Retinal pigment epithelial cell (primary cell): ENCODE data around the gene FMO2.
A peak's percentile ranks its signal among the peaks of the same experiment; 100 is the strongest.

Experiments used
- DNase-seq: peaks from one replicate; pipeline ENCODE4 v3.0.0-alpha.2; 2010; ENCODE audit warnings: low read depth
- H3K4me3 ChIP-seq: 2 replicates; pipeline ENCODE4 v1.5.1; 2011; ENCODE audit warnings: mild to moderate bottlenecking, low read length, control low read depth, moderate library complexity
- CTCF ChIP-seq: conservative IDR thresholded peaks from 2 replicates; pipeline ENCODE4 v1.5.1; 2011; ENCODE audit warnings: low read depth, low read length, control low read depth, inconsistent platforms

FMO2 gene

GRCh38 chr1:171217658-171218443 lies 32.8 kb downstream of the FMO2 start:
- H3K4me3 ChIP-seq: no peak overlapping the region
- no peak for TF ChIP-seq CTCF
- DNase-seq: no peak

- TF ChIP-seq CTCF: no peak
Measured at GRCh38 chr1:171218661-171219060, 33.6 kb downstream of the FMO2 start.

GRCh38 chr1:171219346-171220080 lies 34.4 kb downstream of the FMO2 start:
- no peak overlapping the region for H3K4me3 ChIP-seq
- no peak for DNase-seq
- no peak for TF ChIP-seq CTCF

More at GRCh38 chr1:171218661-171219060, 33.6 kb downstream of the FMO2 start:
- H3K4me3 ChIP-seq: no peak overlapping the region
- DNase-seq: no peak

GRCh38 chr1:171220081-171220420 lies 35.0 kb downstream of the FMO2 start:
- no peak for TF ChIP-seq CTCF
- no peak for DNase-seq
- H3K4me3 ChIP-seq: peak overlapping the region; percentile 32

- peak; percentile 3 for TF ChIP-seq CTCF
- peak overlapping the region; percentile 32 for H3K4me3 ChIP-seq
- no peak for DNase-seq
Measured at GRCh38 chr1:171220581-171221054, 35.5 kb downstream of the FMO2 start.

- TF ChIP-seq CTCF: no peak
- no peak overlapping the region for H3K4me3 ChIP-seq
- no peak for DNase-seq
Measured at GRCh38 chr1:171221665-171222591, 36.8 kb downstream of the FMO2 start.
